ENCODE results near the gene TLE3.

Gene TLE3

GRCh38 chr15:70055601-70056051, 42.1 kb downstream of the TLE3 start:
- CTCF ChIA-PET = interaction anchor here (0.5 kb wide), 1 partner anchor 9 kb away, joined by 3 read pairs; no protein-coding TSS in a partner anchor
- TF ChIP-seq, protein P1, sequence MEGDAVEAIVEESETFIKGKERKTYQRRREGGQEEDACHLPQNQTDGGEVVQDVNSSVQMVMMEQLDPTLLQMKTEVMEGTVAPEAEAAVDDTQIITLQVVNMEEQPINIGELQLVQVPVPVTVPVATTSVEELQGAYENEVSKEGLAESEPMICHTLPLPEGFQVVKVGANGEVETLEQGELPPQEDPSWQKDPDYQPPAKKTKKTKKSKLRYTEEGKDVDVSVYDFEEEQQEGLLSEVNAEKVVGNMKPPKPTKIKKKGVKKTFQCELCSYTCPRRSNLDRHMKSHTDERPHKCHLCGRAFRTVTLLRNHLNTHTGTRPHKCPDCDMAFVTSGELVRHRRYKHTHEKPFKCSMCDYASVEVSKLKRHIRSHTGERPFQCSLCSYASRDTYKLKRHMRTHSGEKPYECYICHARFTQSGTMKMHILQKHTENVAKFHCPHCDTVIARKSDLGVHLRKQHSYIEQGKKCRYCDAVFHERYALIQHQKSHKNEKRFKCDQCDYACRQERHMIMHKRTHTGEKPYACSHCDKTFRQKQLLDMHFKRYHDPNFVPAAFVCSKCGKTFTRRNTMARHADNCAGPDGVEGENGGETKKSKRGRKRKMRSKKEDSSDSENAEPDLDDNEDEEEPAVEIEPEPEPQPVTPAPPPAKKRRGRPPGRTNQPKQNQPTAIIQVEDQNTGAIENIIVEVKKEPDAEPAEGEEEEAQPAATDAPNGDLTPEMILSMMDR (conservative IDR thresholded peaks at IDR 0.05; ENCODE audit: low read depth) = no peak
- DNase-seq (ENCODE audit: low spot score) = no peak
- H3K27ac ChIP-seq = peak overlapping the region; percentile 6; the same call in 1 of the 2 replicates
- POLR2A ChIA-PET (ENCODE audit: low non-redundant PET) = no interaction called here

DNA sequence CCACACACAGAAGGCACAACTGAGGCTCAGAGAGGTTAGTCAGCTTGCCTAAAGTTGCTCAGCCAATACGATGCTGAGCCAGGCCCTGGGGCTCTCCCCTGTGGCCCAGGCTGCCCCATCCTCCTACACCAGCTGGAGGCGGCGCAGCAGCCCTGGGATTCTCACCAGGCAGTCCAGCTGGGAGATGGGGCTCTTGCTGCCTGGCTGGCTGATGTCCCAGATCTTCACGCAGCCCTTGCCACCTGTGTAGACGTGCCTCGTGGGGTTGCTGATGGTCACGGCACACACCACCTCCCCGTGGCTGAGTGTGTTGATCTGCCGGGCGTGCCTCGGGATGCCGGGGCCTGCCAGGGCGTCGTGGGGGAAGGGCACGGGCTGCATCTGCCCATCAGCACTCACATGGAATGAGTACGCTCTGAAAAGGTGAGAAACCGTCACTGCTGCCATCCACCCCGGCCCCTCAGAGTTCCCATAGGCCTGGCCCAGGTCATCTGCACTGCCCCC, 42.8 kb downstream of the TLE3 start:
- DNase-seq (ENCODE audit: low spot score) = no peak
- TF ChIP-seq, protein P1 (conservative IDR thresholded peaks at IDR 0.05; ENCODE audit: low read depth) = no peak
- POLR2A ChIA-PET (ENCODE audit: low non-redundant PET) = no interaction called here
- CTCF ChIA-PET = no interaction called here
- no peak overlapping the region for H3K27ac ChIP-seq

DNA sequence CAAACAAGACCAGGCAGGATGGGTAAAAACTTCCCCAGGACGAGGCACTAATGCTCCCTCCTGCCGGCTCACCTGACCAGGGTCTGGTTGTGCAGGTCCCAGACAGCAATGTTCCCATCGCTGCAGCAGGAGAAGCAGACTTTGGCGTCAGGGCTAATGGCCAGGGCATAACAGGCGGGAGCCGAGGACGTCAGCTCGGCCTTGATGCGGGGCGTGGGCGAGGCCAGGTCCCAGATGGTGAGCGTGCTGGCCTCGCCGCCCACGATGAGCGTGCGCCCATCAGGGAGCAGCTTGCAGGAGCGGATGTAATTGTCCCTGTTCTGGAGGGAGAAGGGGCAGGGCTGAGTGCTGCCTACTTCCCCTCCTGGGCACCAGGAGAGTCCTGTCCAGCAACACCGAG, 43.4 kb downstream of the TLE3 start:
- H3K27ac ChIP-seq = no peak overlapping the region
- TF ChIP-seq, protein P1 (conservative IDR thresholded peaks at IDR 0.05; ENCODE audit: low read depth) = no peak
- CTCF ChIA-PET = no interaction called here
- no peak for DNase-seq (ENCODE audit: low spot score)
- POLR2A ChIA-PET (ENCODE audit: low non-redundant PET) = no interaction called here

- no peak for DNase-seq (ENCODE audit: low spot score)
- ChIA-PET CTCF (no interaction called here), POLR2A (ENCODE audit: low non-redundant PET) (no interaction called here)
- no peak overlapping the region for H3K27ac ChIP-seq
- TF ChIP-seq, protein P1 (conservative IDR thresholded peaks at IDR 0.05; ENCODE audit: low read depth) = no peak
These were observed 43.9 kb downstream of the TLE3 start for GRCh38 chr15:70053716-70054229.

DNA sequence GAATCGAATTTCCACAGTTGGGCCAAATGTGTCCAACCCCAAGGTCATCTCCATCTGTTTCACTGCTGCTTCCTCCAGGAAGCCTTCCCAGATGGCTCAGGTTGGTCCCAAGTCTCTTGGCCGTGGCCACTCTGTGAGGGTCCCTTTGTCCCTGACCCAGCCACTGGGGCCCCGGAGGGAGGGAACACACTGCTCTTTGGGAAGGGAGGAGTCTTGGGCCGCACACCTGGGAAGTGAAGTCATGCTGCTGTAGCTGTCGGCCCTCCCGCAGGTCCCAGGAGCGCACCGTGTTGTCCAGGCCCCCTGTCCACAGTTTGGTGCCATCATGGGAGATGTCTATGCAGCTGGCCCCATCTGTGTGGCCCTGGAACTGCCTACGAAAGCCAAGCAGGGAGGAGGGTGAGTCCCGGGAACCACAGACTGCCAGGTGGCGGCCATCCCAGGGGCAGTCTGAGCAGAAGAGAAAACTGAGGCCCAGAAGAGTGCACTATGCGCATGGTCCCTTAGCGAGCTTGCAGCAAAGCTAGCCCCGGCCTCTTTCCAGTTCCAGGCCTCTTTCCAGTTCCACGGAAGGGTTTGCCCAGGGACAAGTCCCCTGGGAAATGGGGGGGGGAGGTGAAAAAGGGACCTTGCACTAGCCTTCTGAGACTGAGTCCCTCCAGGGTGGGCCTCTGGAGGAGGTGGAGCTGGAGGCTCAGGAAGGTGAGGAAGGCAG, 44.6 kb downstream of the TLE3 start:
- CTCF ChIA-PET = no interaction called here
- POLR2A ChIA-PET (ENCODE audit: low non-redundant PET) = no interaction called here

GRCh38 chr15:70051948-70052633, 45.6 kb downstream of the TLE3 start:
- ChIA-PET POLR2A (ENCODE audit: low non-redundant PET) (no interaction called here), CTCF (no interaction called here)
- TF ChIP-seq, protein P1 (conservative IDR thresholded peaks at IDR 0.05; ENCODE audit: low read depth) = no peak
- H3K27ac ChIP-seq = no peak overlapping the region
- no peak for DNase-seq (ENCODE audit: low spot score)

More for the DNA sequence above, 44.6 kb downstream of the TLE3 start:
- TF ChIP-seq, protein P1 (conservative IDR thresholded peaks at IDR 0.05; ENCODE audit: low read depth) = no peak
- no peak for DNase-seq (ENCODE audit: low spot score)
- no peak overlapping the region for H3K27ac ChIP-seq

Measured in RWPE1 (cell line).